Ishikawa (cell line): ENCODE measurements around the gene ACADVL.

Source experiments
- CEBPB ChIP-seq: IDR thresholded peaks from 2 replicates; pipeline ENCODE4 v1.6.1; 2012
- EGR1 ChIP-seq: IDR thresholded peaks from 2 replicates; pipeline ENCODE4 v1.6.1; 2012
- EP300 ChIP-seq: IDR thresholded peaks from 2 replicates; pipeline ENCODE4 v1.6.1; 2012; ENCODE audit warnings: borderline replicate concordance
- NFIC ChIP-seq: IDR thresholded peaks from 2 replicates; pipeline ENCODE4 v1.6.1; 2012
- RAD21 ChIP-seq: IDR thresholded peaks from 2 replicates; pipeline ENCODE4 v1.6.1; 2012; ENCODE audit warnings: low read depth
- YY1 ChIP-seq: IDR thresholded peaks from 2 replicates; pipeline ENCODE4 v1.6.1; 2012; ENCODE audit warnings: low read depth
- TF ChIP-seq, protein P1 (sequence below): IDR thresholded peaks from 2 replicates; pipeline ENCODE4 v1.6.1; 2012; ENCODE audit warnings: low read depth, mild to moderate bottlenecking
- TF ChIP-seq, protein P2 (sequence below): IDR thresholded peaks from 2 replicates; pipeline ENCODE4 v1.6.1; 2012

DNA sequence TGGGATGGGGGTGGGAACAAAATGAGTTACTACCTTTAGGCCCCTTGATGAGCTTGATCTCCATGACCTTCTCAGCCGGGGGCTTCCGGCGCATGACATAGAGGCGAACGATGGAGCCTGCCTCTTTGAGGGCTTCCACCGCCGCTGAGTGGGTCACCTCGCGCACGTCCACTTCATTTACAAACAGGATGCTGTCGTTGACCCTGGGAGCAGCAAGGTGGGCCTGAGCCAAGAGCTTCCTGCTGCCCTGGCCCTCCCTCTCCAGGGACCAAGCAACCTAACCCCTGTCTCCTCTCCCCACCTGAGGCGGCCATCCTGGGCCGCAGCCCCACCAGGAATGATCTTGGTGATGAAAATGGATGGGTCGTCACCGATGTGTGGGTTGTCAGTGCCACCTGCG is 16.3 kb upstream of the ACADVL start:
- no peak for TF ChIP-seq EP300
- no peak for TF ChIP-seq EGR1
- TF ChIP-seq CEBPB, result no peak
- TF ChIP-seq, protein P1, sequence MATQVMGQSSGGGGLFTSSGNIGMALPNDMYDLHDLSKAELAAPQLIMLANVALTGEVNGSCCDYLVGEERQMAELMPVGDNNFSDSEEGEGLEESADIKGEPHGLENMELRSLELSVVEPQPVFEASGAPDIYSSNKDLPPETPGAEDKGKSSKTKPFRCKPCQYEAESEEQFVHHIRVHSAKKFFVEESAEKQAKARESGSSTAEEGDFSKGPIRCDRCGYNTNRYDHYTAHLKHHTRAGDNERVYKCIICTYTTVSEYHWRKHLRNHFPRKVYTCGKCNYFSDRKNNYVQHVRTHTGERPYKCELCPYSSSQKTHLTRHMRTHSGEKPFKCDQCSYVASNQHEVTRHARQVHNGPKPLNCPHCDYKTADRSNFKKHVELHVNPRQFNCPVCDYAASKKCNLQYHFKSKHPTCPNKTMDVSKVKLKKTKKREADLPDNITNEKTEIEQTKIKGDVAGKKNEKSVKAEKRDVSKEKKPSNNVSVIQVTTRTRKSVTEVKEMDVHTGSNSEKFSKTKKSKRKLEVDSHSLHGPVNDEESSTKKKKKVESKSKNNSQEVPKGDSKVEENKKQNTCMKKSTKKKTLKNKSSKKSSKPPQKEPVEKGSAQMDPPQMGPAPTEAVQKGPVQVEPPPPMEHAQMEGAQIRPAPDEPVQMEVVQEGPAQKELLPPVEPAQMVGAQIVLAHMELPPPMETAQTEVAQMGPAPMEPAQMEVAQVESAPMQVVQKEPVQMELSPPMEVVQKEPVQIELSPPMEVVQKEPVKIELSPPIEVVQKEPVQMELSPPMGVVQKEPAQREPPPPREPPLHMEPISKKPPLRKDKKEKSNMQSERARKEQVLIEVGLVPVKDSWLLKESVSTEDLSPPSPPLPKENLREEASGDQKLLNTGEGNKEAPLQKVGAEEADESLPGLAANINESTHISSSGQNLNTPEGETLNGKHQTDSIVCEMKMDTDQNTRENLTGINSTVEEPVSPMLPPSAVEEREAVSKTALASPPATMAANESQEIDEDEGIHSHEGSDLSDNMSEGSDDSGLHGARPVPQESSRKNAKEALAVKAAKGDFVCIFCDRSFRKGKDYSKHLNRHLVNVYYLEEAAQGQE, result no peak
- TF ChIP-seq RAD21, result no peak
- TF ChIP-seq, protein P2, sequence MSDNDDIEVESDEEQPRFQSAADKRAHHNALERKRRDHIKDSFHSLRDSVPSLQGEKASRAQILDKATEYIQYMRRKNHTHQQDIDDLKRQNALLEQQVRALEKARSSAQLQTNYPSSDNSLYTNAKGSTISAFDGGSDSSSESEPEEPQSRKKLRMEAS, result no peak
- TF ChIP-seq NFIC, result no peak
- TF ChIP-seq YY1, result no peak
